AG08395 (cell line): ENCODE results near the gene SLC22A23.
"Not testable (repeated sequence)": the region's sequence is repeated elsewhere in the genome, so short reads cannot be mapped to it uniquely, and the experiment has no call there.

Experiments used
- DNase-seq: peaks from one replicate; pipeline ENCODE4 v3.0.0; 2012; ENCODE audit warnings: mixed read lengths, low spot score

Gene SLC22A23

GRCh38 chr6:3385181-3385580 is 71.7 kb downstream of the SLC22A23 start:
- not testable (repeated sequence) for DNase-seq

GRCh38 chr6:3384241-3385143 is 72.4 kb downstream of the SLC22A23 start:
- no peak for DNase-seq

- DNase-seq = no peak
Measured at GRCh38 chr6:3383525-3383924, 73.3 kb downstream of the SLC22A23 start.

GRCh38 chr6:3382326-3383279 is 74.2 kb downstream of the SLC22A23 start:
- DNase-seq = no peak

- no peak for DNase-seq
Measured at GRCh38 chr6:3381233-3381921, 75.5 kb downstream of the SLC22A23 start.

GRCh38 chr6:3380344-3381232 is 76.3 kb downstream of the SLC22A23 start:
- DNase-seq = no peak

- no peak for DNase-seq
Measured at GRCh38 chr6:3379482-3380060, 77.3 kb downstream of the SLC22A23 start.

GRCh38 chr6:3378808-3379207 is 78.0 kb downstream of the SLC22A23 start:
- DNase-seq = not testable (repeated sequence)

- not testable (repeated sequence) for DNase-seq
Measured at GRCh38 chr6:3378398-3378782, 78.5 kb downstream of the SLC22A23 start.

GRCh38 chr6:3377536-3378397 is 79.1 kb downstream of the SLC22A23 start:
- no peak for DNase-seq

GRCh38 chr6:3376893-3377535 is 79.8 kb downstream of the SLC22A23 start:
- no peak for DNase-seq

GRCh38 chr6:3376064-3376463 is 80.8 kb downstream of the SLC22A23 start:
- no peak for DNase-seq

- no peak for DNase-seq
Measured at GRCh38 chr6:3373597-3374203, 83.2 kb downstream of the SLC22A23 start.

GRCh38 chr6:3372912-3373554 is 83.8 kb downstream of the SLC22A23 start:
- DNase-seq = no peak

GRCh38 chr6:3372184-3372846 is 84.5 kb downstream of the SLC22A23 start:
- no peak for DNase-seq

GRCh38 chr6:3371222-3371949 is 85.5 kb downstream of the SLC22A23 start:
- DNase-seq = no peak
